Thyroid gland (tissue), 4 donors: Measurements from ENCODE around the gene ENAH.

Source experiments
- POLR2A ChIP-seq, 2 donors: fragments of 450-650 bp; IDR thresholded peaks; one replicate each; pipeline ENCODE4 v1.6.1; 2017; ENCODE audit warnings: antibody characterized with exemption in 2 of 2, mild to moderate bottlenecking in 2 of 2, moderate library complexity in 1 of 2
- TF ChIP-seq, protein P1 (sequence below), 6 experiments: fragments of 200-600 bp in 3 of 6; fragments of 450-650 bp in 3 of 6; sonication (generic) in 3 of 6; IDR thresholded peaks; one replicate each; pipeline ENCODE4 v1.5.1; 2016 to 2019; ENCODE audit warnings: antibody characterized with exemption in 6 of 6, mild to moderate bottlenecking in 2 of 6, inconsistent platforms in 1 of 6, moderate library complexity in 1 of 6

DNA sequence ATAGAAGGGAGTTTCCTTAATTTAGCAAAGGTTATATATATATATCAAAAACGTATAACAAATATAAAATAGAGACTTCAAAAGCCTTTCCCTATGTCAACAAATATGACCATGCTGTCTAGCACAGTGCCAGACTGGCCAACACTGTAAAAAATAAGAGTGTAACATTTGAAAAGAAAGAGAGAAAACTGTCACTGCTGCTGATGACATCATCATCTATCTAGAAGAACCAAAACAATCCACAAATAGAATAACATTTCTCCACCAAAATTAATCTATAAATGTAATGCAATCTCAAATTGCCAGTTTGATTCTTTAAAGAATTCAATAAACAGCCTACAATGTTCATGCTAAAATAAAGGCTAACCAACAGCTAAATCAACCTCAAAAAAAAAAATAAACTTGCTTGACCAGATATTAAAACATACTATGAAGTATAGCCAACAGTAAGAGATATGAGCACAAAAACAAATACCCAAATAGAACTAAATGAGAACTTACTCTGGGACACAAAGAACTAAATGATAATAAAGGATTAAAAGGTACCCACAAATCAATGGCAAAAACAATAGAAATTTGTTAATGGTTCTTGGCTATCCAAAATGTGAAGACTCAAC lies 50.2 kb downstream of the ENAH start:
- no peak for TF ChIP-seq POLR2A (IDR thresholded peaks at IDR 0.05)
- TF ChIP-seq, protein P1, sequence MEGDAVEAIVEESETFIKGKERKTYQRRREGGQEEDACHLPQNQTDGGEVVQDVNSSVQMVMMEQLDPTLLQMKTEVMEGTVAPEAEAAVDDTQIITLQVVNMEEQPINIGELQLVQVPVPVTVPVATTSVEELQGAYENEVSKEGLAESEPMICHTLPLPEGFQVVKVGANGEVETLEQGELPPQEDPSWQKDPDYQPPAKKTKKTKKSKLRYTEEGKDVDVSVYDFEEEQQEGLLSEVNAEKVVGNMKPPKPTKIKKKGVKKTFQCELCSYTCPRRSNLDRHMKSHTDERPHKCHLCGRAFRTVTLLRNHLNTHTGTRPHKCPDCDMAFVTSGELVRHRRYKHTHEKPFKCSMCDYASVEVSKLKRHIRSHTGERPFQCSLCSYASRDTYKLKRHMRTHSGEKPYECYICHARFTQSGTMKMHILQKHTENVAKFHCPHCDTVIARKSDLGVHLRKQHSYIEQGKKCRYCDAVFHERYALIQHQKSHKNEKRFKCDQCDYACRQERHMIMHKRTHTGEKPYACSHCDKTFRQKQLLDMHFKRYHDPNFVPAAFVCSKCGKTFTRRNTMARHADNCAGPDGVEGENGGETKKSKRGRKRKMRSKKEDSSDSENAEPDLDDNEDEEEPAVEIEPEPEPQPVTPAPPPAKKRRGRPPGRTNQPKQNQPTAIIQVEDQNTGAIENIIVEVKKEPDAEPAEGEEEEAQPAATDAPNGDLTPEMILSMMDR (IDR thresholded peaks at IDR 0.05) = no peak
